Neural crest cell (in vitro differentiated cells): Measurements from ENCODE around the gene PSEN2. TPM values are rescaled to one million over a fixed set of nuclear protein-coding genes. Genes with fewer than 3 reads are reported as not detected.

Experiments
- DNase-seq: peaks from one replicate; pipeline ENCODE4 v3.0.0; 2021; ENCODE audit warnings: low read depth, mixed read lengths, low spot score
- H3K27ac Mint-ChIP-seq: one replicate; pipeline ENCODE4 v1.8.0; 2021; ENCODE audit warnings: mild to moderate bottlenecking, mixed read lengths; ENCODE audit not compliant: unreplicated experiment
- H3K27me3 Mint-ChIP-seq: 2 replicates; pipeline ENCODE4 v1.8.0; 2021; ENCODE audit warnings: low read depth, mild to moderate bottlenecking, mixed read lengths
- H3K36me3 Mint-ChIP-seq: 2 replicates; pipeline ENCODE4 v1.8.0; 2021; ENCODE audit warnings: low read depth, mild to moderate bottlenecking, mixed read lengths
- H3K4me1 Mint-ChIP-seq: 2 replicates; pipeline ENCODE4 v1.8.0; 2021; ENCODE audit warnings: mixed read lengths
- H3K4me3 Mint-ChIP-seq: one replicate; pipeline ENCODE4 v1.8.0; 2021; ENCODE audit warnings: mild to moderate bottlenecking, mixed read lengths
- H3K9me3 Mint-ChIP-seq: 2 replicates; pipeline ENCODE4 v1.8.0; 2021; ENCODE audit warnings: mixed read lengths
- CTCF ChIP-seq: fragments of 200-600 bp; sonication (generic); conservative IDR thresholded peaks from 2 replicates; pipeline ENCODE4 v1.5.0; 2021; ENCODE audit warnings: antibody characterized with exemption, mild to moderate bottlenecking
- long read RNA-seq: library from polyadenylated mRNA; unstranded; transcript quantifications from one replicate; pipeline ENCODE4 v2.0.0, GENCODE V29; 2020
- total RNA-seq: library from RNA; stranded (reverse); gene quantifications from 2 replicates; pipeline ENCODE4 v1.2.1, GENCODE V29; 2021

PSEN2 gene
- total RNA-seq = 20.1 and 20.4 TPM in 2 replicates
- long read RNA-seq, transcript PSEN2-202 (13 exons, 2,306 nt) = major isoform, 19 of 49 reads
- long read RNA-seq, transcript PSEN2-203 (13 exons, 1,947 nt) = minor isoform, 5 of 49 reads
- long read RNA-seq, partial matches to known transcripts = 15 of 49 reads
- long read RNA-seq, other reads (novel, unspliced or antisense) = 10 of 49 reads

GRCh38 chr1:226870401-226871279 lies at the start of gene PSEN2:
Gene PSEN2, plus strand, starts transcription at chr1:226870616. Its CDS starts 11,292 bp downstream, at chr1:226881908.
- peaks cover 6% of the 10 kb centered on the region for H3K27me3 Mint-ChIP-seq
- H3K9me3 Mint-ChIP-seq = no peaks in the 10 kb centered on the region
- H3K4me3 Mint-ChIP-seq = peak within 1 kb of the TSS; percentile 90
- H3K4me1 Mint-ChIP-seq = peaks cover 21% of the 10 kb centered on the region
- H3K36me3 Mint-ChIP-seq = no peaks in the 10 kb centered on the region
- DNase-seq = peak; percentile 41
- TF ChIP-seq CTCF = peak; percentile 43
- H3K27ac Mint-ChIP-seq = no peak within 1 kb of the TSS

GRCh38 chr1:226820941-226821718 lies 49.3 kb upstream of the PSEN2 start:
- no peak for DNase-seq

GRCh38 chr1:226821719-226822085 lies 48.7 kb upstream of the PSEN2 start:
- no peak overlapping the region for H3K4me3 Mint-ChIP-seq
- H3K27me3 Mint-ChIP-seq = no peaks in the 10 kb centered on the region
- peaks cover 4% of the 10 kb centered on the region for H3K9me3 Mint-ChIP-seq
- H3K27ac Mint-ChIP-seq = no peak overlapping the region
- DNase-seq = no peak
- no peak for TF ChIP-seq CTCF
- no peaks in the 10 kb centered on the region for H3K36me3 Mint-ChIP-seq
- peaks cover 13% of the 10 kb centered on the region for H3K4me1 Mint-ChIP-seq

More at GRCh38 chr1:226820941-226821718, 49.3 kb upstream of the PSEN2 start:
- no peak for TF ChIP-seq CTCF
- Mint-ChIP-seq H3K27me3 (no peaks in the 10 kb centered on the region), H3K9me3 (peaks cover 4% of the 10 kb centered on the region), H3K4me1 (peaks cover 13% of the 10 kb centered on the region), H3K4me3 (no peak overlapping the region), H3K27ac (no peak overlapping the region), H3K36me3 (no peaks in the 10 kb centered on the region)

GRCh38 chr1:226823643-226824042 lies 46.8 kb upstream of the PSEN2 start:
- Mint-ChIP-seq H3K9me3 (no peaks in the 10 kb centered on the region), H3K4me3 (no peak overlapping the region), H3K27me3 (no peaks in the 10 kb centered on the region), H3K36me3 (no peaks in the 10 kb centered on the region), H3K27ac (peak overlapping the region; percentile 52), H3K4me1 (peaks cover 29% of the 10 kb centered on the region)
- no peak for DNase-seq
- TF ChIP-seq CTCF = no peak

- no peak overlapping the region for H3K4me3 Mint-ChIP-seq
- DNase-seq = no peak
Measured at GRCh38 chr1:226825037-226825745, 45.2 kb upstream of the PSEN2 start.

More at GRCh38 chr1:226825037-226825745, 45.2 kb upstream of the PSEN2 start:
- peaks cover 29% of the 10 kb centered on the region for H3K4me1 Mint-ChIP-seq
- no peaks in the 10 kb centered on the region for H3K9me3 Mint-ChIP-seq
- no peak overlapping the region for H3K27ac Mint-ChIP-seq
- TF ChIP-seq CTCF = no peak
- no peaks in the 10 kb centered on the region for H3K27me3 Mint-ChIP-seq
- no peaks in the 10 kb centered on the region for H3K36me3 Mint-ChIP-seq
